PC-9 (cell line): ENCODE results near the gene WNT8A. TPM values are rescaled to one million over a fixed set of nuclear protein-coding genes. Genes with fewer than 3 reads are reported as not detected.

ENCODE experiments used
- BruUV-seq: library from RNA; stranded (reverse); fragments of 400-500 nt; replicated peaks from 2 replicates; lab custom pipeline; 2021; lab: Mats Ljungman, UMichigan
- CTCF ChIA-PET: fragments of 300-600 bp; sonication (Branson Sonifier 250); formaldehyde crosslinking; loops from one replicate; lab custom pipeline; 2022; ENCODE audit warnings: antibody characterized with exemption; lab: Charles Lee
- POLR2A ChIA-PET: fragments of 300-600 bp; sonication (Branson Sonifier 250); formaldehyde crosslinking; loops from one replicate; lab custom pipeline; 2022; ENCODE audit warnings: antibody characterized with exemption; ENCODE audit not compliant: unreplicated experiment; lab: Charles Lee
- DNase-seq, 2 experiments: peaks; one replicate each; pipeline versions ENCODE4 v3.0.0 to v3.0.0-alpha.2; 2015 to 2022; ENCODE audit warnings: mixed read lengths in 1 of 2
- H2AFZ ChIP-seq: fragments of 200-600 bp; sonication (generic); 2 replicates; pipeline ENCODE4 v1.8.1; 2017; ENCODE audit warnings: antibody characterized with exemption
- H3F3A ChIP-seq: fragments of 200-600 bp; sonication (generic); 2 replicates; pipeline ENCODE4 v1.8.1; 2017; ENCODE audit warnings: antibody characterized with exemption, mild to moderate bottlenecking, low read depth; ENCODE audit not compliant: insufficient read depth
- H3K27ac ChIP-seq: fragments of 200-600 bp; sonication (generic); 2 replicates; pipeline ENCODE4 v1.6.1; 2016; ENCODE audit warnings: mixed run types
- H3K27me3 ChIP-seq: fragments of 200-600 bp; sonication (generic); 2 replicates; pipeline ENCODE4 v1.6.1; 2016; ENCODE audit warnings: low read depth, mixed run types; ENCODE audit not compliant: insufficient read depth
- H3K36me3 ChIP-seq: fragments of 200-600 bp; sonication (generic); 2 replicates; pipeline ENCODE4 v1.6.1; 2016; ENCODE audit warnings: low read depth, mixed run types
- H3K4me1 ChIP-seq: fragments of 200-600 bp; sonication (generic); replicated peaks from 2 replicates; pipeline ENCODE4 v1.6.1; 2016; ENCODE audit warnings: mixed run types; ENCODE audit not compliant: insufficient read depth
- H3K4me2 ChIP-seq: fragments of 200-600 bp; sonication (generic); 2 replicates; pipeline ENCODE4 v1.6.1; 2017; ENCODE audit warnings: mixed run types
- H3K4me3 ChIP-seq: fragments of 200-600 bp; sonication (generic); 2 replicates; pipeline ENCODE4 v1.6.1; 2016; ENCODE audit warnings: mixed run types
- H3K79me2 ChIP-seq: fragments of 200-600 bp; sonication (generic); 2 replicates; pipeline ENCODE4 v1.6.1; 2017; ENCODE audit warnings: low read depth, mixed run types
- H3K9me2 ChIP-seq: fragments of 200-600 bp; sonication (generic); 2 replicates; pipeline ENCODE4 v1.8.1; 2017; ENCODE audit warnings: mild to moderate bottlenecking; ENCODE audit not compliant: insufficient read depth
- H3K9me3 ChIP-seq: fragments of 200-600 bp; sonication (generic); 2 replicates; pipeline ENCODE4 v1.8.1; 2016; ENCODE audit warnings: low read depth; ENCODE audit not compliant: insufficient read depth
- H4K20me1 ChIP-seq: fragments of 200-600 bp; sonication (generic); 2 replicates; pipeline ENCODE4 v1.8.1; 2017; ENCODE audit not compliant: insufficient read depth
- EZH2 ChIP-seq: fragments of 200-600 bp; sonication (generic); IDR thresholded peaks from 2 replicates; pipeline ENCODE4 v1.8.0; 2017; ENCODE audit warnings: antibody characterized with exemption, low read depth
- intact Hi-C: fragments of 100-400 bp; cut with micrococcal nuclease; formaldehyde crosslinking; loops from one replicate; pipeline ENCODE4 v1.10.0; 2022; ENCODE audit not compliant: unreplicated experiment
- total RNA-seq: library from RNA; stranded (reverse); gene quantifications from 2 replicates; pipeline ENCODE4 v1.2.3, GENCODE V29; 2021
- TF ChIP-seq, protein P1 (sequence below): fragments of 200-600 bp; sonication (generic); conservative IDR thresholded peaks from 2 replicates; pipeline ENCODE4 v1.6.1; 2017; ENCODE audit warnings: mixed run types, antibody characterized with exemption, mild to moderate bottlenecking, moderate library complexity

The WNT8A gene
- total RNA-seq, 1 experiment from 2014 or later = not detected

DNA sequence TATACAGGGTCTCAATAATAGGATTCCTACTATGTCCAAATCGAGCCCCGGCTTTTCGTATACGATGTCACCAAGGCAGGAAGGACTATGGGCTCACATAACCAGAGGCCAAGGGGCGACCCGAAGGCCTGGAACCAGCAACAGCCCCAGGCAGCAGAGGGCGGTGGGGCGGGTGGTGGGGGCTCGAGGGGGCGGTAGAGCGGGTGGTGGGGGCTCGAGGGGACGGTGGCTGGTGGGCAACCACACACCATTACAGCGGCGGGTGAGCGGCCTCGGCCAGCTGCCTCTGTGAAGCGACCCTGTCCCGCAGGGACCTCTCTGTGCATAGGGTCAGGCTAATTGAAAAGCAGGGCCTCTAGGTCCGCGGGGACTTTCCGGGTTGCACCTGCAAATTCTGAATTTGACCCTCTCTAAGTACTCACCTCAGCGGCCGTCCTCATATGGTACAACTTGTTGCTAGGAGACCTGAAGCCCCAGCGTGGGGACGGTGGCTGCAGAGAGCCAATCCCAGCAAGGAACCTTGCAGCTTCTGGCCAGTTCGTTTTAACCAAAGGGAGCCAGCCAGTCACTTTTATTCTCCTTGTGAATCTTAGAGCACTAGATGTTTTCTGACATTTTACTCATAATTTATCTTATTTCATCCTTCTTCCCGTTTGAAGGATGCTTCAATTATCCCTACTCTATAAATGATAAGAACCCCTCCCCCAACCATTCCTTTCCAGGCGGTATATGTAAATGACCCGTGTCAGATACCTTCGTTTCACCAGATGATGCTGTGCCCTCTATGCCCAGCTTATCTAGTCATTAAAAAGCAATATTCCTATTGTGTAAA lies 55.3 kb downstream of the WNT8A start, which contains the start of gene NME5:
Gene NME5 (minus strand): TSS at position 480 of the 832 bp plus-strand sequence. CDS start 648 bp downstream, outside the sequence.
- no TSS peak for BruUV-seq
- no peaks in the 10 kb centered on the region for H3K9me3 ChIP-seq
- no peak within 1 kb of the TSS for H3K4me2 ChIP-seq
- CTCF ChIA-PET = no interaction called here
- H3K4me1 ChIP-seq = peaks cover 5% of the 10 kb centered on the region; the same call in 1 of the 2 replicates
- no peak within 1 kb of the TSS for H2AFZ ChIP-seq
- TF ChIP-seq, protein P1, sequence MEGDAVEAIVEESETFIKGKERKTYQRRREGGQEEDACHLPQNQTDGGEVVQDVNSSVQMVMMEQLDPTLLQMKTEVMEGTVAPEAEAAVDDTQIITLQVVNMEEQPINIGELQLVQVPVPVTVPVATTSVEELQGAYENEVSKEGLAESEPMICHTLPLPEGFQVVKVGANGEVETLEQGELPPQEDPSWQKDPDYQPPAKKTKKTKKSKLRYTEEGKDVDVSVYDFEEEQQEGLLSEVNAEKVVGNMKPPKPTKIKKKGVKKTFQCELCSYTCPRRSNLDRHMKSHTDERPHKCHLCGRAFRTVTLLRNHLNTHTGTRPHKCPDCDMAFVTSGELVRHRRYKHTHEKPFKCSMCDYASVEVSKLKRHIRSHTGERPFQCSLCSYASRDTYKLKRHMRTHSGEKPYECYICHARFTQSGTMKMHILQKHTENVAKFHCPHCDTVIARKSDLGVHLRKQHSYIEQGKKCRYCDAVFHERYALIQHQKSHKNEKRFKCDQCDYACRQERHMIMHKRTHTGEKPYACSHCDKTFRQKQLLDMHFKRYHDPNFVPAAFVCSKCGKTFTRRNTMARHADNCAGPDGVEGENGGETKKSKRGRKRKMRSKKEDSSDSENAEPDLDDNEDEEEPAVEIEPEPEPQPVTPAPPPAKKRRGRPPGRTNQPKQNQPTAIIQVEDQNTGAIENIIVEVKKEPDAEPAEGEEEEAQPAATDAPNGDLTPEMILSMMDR = no peak
- TF ChIP-seq EZH2 = no peak
- H4K20me1 ChIP-seq = no peaks in the 10 kb centered on the region
- H3K27me3 ChIP-seq = no peaks in the 10 kb centered on the region
- H3F3A ChIP-seq = 0 out of 2 replicates have a peak, but pooled peaks cover 7% of the 10 kb centered on the region
- H3K4me3 ChIP-seq = no peak within 1 kb of the TSS
- H3K36me3 ChIP-seq = no peaks in the 10 kb centered on the region
- H3K27ac ChIP-seq = no peak within 1 kb of the TSS
- peak in 1 of 2 experiments; percentile 22 for DNase-seq
- POLR2A ChIA-PET = no interaction called here
- H3K79me2 ChIP-seq = no peaks in the 10 kb centered on the region
- no peaks in the 10 kb centered on the region; the same call in 1 of the 2 replicates for H3K9me2 ChIP-seq
- intact Hi-C loops = no loop called here

DNA sequence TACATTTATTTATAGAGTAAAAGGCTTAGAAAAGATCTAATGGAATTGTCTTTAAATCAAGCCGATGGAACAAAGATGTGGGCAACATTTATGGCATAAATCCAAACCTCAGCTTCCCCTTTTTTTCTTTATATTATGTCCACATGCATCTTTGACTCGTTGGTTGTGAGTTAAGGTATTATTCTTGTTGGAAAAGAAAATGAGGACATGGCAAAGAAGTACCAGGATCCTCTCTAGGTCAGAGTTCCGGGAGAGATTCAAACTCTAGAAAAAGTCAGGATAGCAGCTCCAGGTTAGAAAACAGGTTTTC lies 55.9 kb downstream of the WNT8A start:
- no peak for TF ChIP-seq EZH2
- TF ChIP-seq, protein P1 = no peak
- no TSS peak for BruUV-seq
- H3K9me3 ChIP-seq = no peaks in the 10 kb centered on the region
- no peaks in the 10 kb centered on the region for H3K36me3 ChIP-seq
- no peaks in the 10 kb centered on the region for H3K79me2 ChIP-seq
- H3K4me3 ChIP-seq = no peak overlapping the region
- no peak overlapping the region for H2AFZ ChIP-seq
- CTCF ChIA-PET = no interaction called here
- intact Hi-C loops = no loop called here
- 0 out of 2 replicates have a peak, but pooled peaks cover 7% of the 10 kb centered on the region for H3F3A ChIP-seq
- no peak overlapping the region for H3K4me2 ChIP-seq
- no peak overlapping the region for H3K27ac ChIP-seq
- H3K4me1 ChIP-seq = peaks cover 5% of the 10 kb centered on the region; the same call in 1 of the 2 replicates
- DNase-seq = no peak
- no peaks in the 10 kb centered on the region; the same call in 1 of the 2 replicates for H3K9me2 ChIP-seq
- no peaks in the 10 kb centered on the region for H3K27me3 ChIP-seq
- POLR2A ChIA-PET = interaction anchor here (0.6 kb wide), 1 partner anchor 1742 kb away, joined by 3 read pairs; no protein-coding TSS in a partner anchor
- H4K20me1 ChIP-seq = no peaks in the 10 kb centered on the region

DNA sequence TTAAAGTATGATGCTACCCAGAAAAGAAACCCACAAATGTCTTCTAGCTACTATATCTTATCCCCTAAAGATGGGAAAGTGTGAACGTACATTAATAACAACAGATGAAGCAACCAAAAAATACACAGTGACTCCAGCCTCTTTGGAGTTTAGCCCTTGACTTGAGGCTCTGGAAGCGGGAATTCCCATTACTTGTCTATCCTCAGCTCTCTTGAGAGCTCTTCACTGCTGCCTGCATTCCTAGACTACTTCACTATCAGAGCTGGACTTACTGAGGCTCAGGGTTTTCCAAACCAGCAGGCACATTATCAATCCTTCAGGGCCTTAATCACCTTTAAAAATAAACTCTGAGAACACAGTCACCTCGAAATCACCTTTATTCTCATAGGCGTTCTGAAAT lies 56.4 kb downstream of the WNT8A start:
- H3K36me3 ChIP-seq = no peaks in the 10 kb centered on the region
- CTCF ChIA-PET = no interaction called here
- no peaks in the 10 kb centered on the region for H3K27me3 ChIP-seq
- peaks cover 5% of the 10 kb centered on the region; the same call in 1 of the 2 replicates for H3K4me1 ChIP-seq
- intact Hi-C loops = no loop called here
- no peaks in the 10 kb centered on the region for H3K79me2 ChIP-seq
- BruUV-seq = no TSS peak
- H4K20me1 ChIP-seq = no peaks in the 10 kb centered on the region
- DNase-seq = no peak
- H3K4me2 ChIP-seq = no peak overlapping the region
- H3K9me3 ChIP-seq = no peaks in the 10 kb centered on the region
- no peak overlapping the region for H3K4me3 ChIP-seq
- H3K27ac ChIP-seq = no peak overlapping the region
- 0 out of 2 replicates have a peak, but pooled peaks cover 7% of the 10 kb centered on the region for H3F3A ChIP-seq
- TF ChIP-seq, protein P1 = no peak
- no peak for TF ChIP-seq EZH2
- POLR2A ChIA-PET = interaction anchor here (0.6 kb wide), 1 partner anchor 1742 kb away, joined by 3 read pairs; no protein-coding TSS in a partner anchor
- no peak overlapping the region for H2AFZ ChIP-seq
- H3K9me2 ChIP-seq = no peaks in the 10 kb centered on the region; the same call in 1 of the 2 replicates

Other genes with a start within 250 kb of the WNT8A start
- gene MYOT, start 216.2 kb upstream of the WNT8A start, total RNA-seq = not detected in 2 replicates
- gene PKD2L2, start 194.6 kb upstream of the WNT8A start, total RNA-seq = 0.46 and 0.50 TPM in 2 replicates
- 23.8 and 25.1 TPM in 2 replicates for gene FAM13B, start 51.0 kb upstream of the WNT8A start, total RNA-seq
- 0.98 and 1.9 TPM in 2 replicates for gene NME5, start 55.4 kb downstream of the WNT8A start, total RNA-seq
- 126 and 171 TPM in 2 replicates for gene BRD8, start 94.6 kb downstream of the WNT8A start, total RNA-seq
- gene KIF20A, start 95.1 kb downstream of the WNT8A start, total RNA-seq = 63.6 and 88.6 TPM in 2 replicates
- 40.5 and 42.4 TPM in 2 replicates for gene CDC23, start 129.3 kb downstream of the WNT8A start, total RNA-seq
- 0.68 TPM in 1 of 2 replicates, not detected in the other for gene GFRA3, start 190.6 kb downstream of the WNT8A start, total RNA-seq
- 36.2 and 39.5 TPM in 2 replicates for gene CDC25C, start 247.8 kb downstream of the WNT8A start, total RNA-seq